IMR-90 (cell line): ENCODE data around the gene NUDCD3. TPM values are rescaled to one million over a fixed set of nuclear protein-coding genes. Genes with fewer than 3 reads are reported as not detected.

Experiments
- ATAC-seq: fragments of 200-7000 bp; cut with Tn5 transposase; 2 replicates; pipeline ENCODE4 v1.9.1; 2020; ENCODE audit warnings: low read depth, mild to moderate bottlenecking, moderate library complexity
- BruUV-seq: library from RNA; stranded (reverse); fragments of 400-500 nt; replicated peaks from 2 replicates; lab custom pipeline; 2021; lab: Mats Ljungman, UMichigan
- CTCF ChIA-PET: fragments of 300-600 bp; formaldehyde crosslinking; extraction: SDS; loops from one replicate; lab custom pipeline; 2021; ENCODE audit warnings: antibody characterized with exemption; lab: Yijun Ruan, JAX
- POLR2A ChIA-PET: fragments of 300-600 bp; sonication (Branson Sonifier 250); formaldehyde crosslinking; loops from one replicate; lab custom pipeline; 2022; ENCODE audit warnings: antibody characterized with exemption; ENCODE audit not compliant: unreplicated experiment; lab: Charles Lee
- DNase-seq: peaks from one replicate; pipeline ENCODE4 v3.0.0; 2013
- H2AFZ ChIP-seq: replicated peaks from 2 replicates; pipeline ENCODE3; 2013; ENCODE audit warnings: low read length, mild to moderate bottlenecking; ENCODE audit not compliant: poor library complexity
- H2AK5ac ChIP-seq: 2 replicates; pipeline ENCODE4 v1.6.1; 2013; ENCODE audit warnings: low read depth, low read length, inconsistent platforms
- H2AK9ac ChIP-seq: replicated peaks from 2 replicates; pipeline ENCODE3; 2013; ENCODE audit warnings: mild to moderate bottlenecking, low read depth, low read length, moderate library complexity; ENCODE audit not compliant: poor library complexity
- H2BK120ac ChIP-seq: 2 replicates; pipeline ENCODE4 v1.6.1; 2013; ENCODE audit warnings: low read depth, low read length, inconsistent platforms
- H2BK15ac ChIP-seq: 3 replicates; pipeline ENCODE4 v1.6.1; 2013; ENCODE audit warnings: low read depth, low read length, inconsistent platforms
- H2BK20ac ChIP-seq: 2 replicates; pipeline ENCODE4 v1.6.1; 2013; ENCODE audit warnings: low read depth, mild to moderate bottlenecking, inconsistent platforms, low read length, moderate library complexity
- H2BK5ac ChIP-seq: 2 replicates; pipeline ENCODE4 v1.6.1; 2013; ENCODE audit warnings: mild to moderate bottlenecking, low read depth, low read length, inconsistent platforms; ENCODE audit not compliant: poor library complexity, severe bottlenecking
- H3K14ac ChIP-seq: replicated peaks from 2 replicates; pipeline ENCODE4 v1.6.1; 2013; ENCODE audit warnings: low read depth, low read length, inconsistent platforms
- H3K18ac ChIP-seq: 2 replicates; pipeline ENCODE4 v1.6.1; 2013; ENCODE audit warnings: low read depth, low read length, control low read depth
- H3K23ac ChIP-seq: 2 replicates; pipeline ENCODE4 v1.6.1; 2013; ENCODE audit warnings: low read depth, low read length, inconsistent platforms
- H3K27ac ChIP-seq: 2 replicates; pipeline ENCODE4 v1.5.1; 2013; ENCODE audit warnings: mild to moderate bottlenecking, control low read depth, low read length; ENCODE audit not compliant: insufficient read depth
- H3K27me3 ChIP-seq: 2 replicates; pipeline ENCODE4 v1.6.1; 2013; ENCODE audit warnings: low read length; ENCODE audit not compliant: control insufficient read depth, insufficient read depth
- H3K36me3 ChIP-seq: 2 replicates; pipeline ENCODE4 v1.6.1; 2013; ENCODE audit warnings: low read length, mixed read lengths; ENCODE audit not compliant: control insufficient read depth, insufficient read depth
- H3K4ac ChIP-seq: 2 replicates; pipeline ENCODE4 v1.6.1; 2013; ENCODE audit warnings: low read depth, low read length, inconsistent platforms
- H3K4me1 ChIP-seq: 2 replicates; pipeline ENCODE4 v1.6.1; 2013; ENCODE audit warnings: low read length, mixed read lengths; ENCODE audit not compliant: control insufficient read depth, insufficient read depth
- H3K4me2 ChIP-seq: 2 replicates; pipeline ENCODE4 v1.6.1; 2013; ENCODE audit warnings: low read depth, mild to moderate bottlenecking, control low read depth, low read length, moderate library complexity
- H3K4me3 ChIP-seq: 2 replicates; pipeline ENCODE4 v1.5.1; 2013; ENCODE audit warnings: low read depth, mild to moderate bottlenecking, control low read depth, low read length, moderate library complexity; ENCODE audit not compliant: insufficient read depth
- H3K56ac ChIP-seq: 2 replicates; pipeline ENCODE4 v1.6.1; 2013; ENCODE audit warnings: low read length, inconsistent platforms; ENCODE audit not compliant: insufficient read depth; ENCODE audit errors: extremely low read depth
- H3K79me1 ChIP-seq, 2 experiments: 2 replicates each; pipeline ENCODE4 v1.6.1; 2013; ENCODE audit warnings: low read length in 2 of 2, inconsistent platforms in 1 of 2, low read depth in 1 of 2
- H3K9ac ChIP-seq: 2 replicates; pipeline ENCODE4 v1.6.1; 2013; ENCODE audit warnings: low read depth, low read length, control low read depth
- H3K9me1 ChIP-seq: 2 replicates; pipeline ENCODE4 v1.6.1; 2013; ENCODE audit warnings: low read length, inconsistent platforms; ENCODE audit not compliant: insufficient read depth
- H3K9me3 ChIP-seq: 2 replicates; pipeline ENCODE4 v1.6.1; 2013; ENCODE audit warnings: low read length; ENCODE audit not compliant: control insufficient read depth, insufficient read depth
- H4K20me1 ChIP-seq: 2 replicates; pipeline ENCODE4 v1.6.1; 2013; ENCODE audit warnings: low read length, inconsistent platforms; ENCODE audit not compliant: insufficient read depth
- H4K5ac ChIP-seq: 2 replicates; pipeline ENCODE4 v1.6.1; 2013; ENCODE audit warnings: mild to moderate bottlenecking, low read depth, low read length, control low read depth
- H4K8ac ChIP-seq, 2 experiments: 2 replicates each; pipeline ENCODE4 v1.6.1; 2013; ENCODE audit warnings: low read depth in 2 of 2, low read length in 2 of 2, control low read depth in 1 of 2, inconsistent platforms in 1 of 2
- H4K91ac ChIP-seq: 2 replicates; pipeline ENCODE4 v1.6.1; 2013; ENCODE audit warnings: low read depth, low read length, inconsistent platforms; ENCODE audit not compliant: insufficient read depth
- BHLHE40 ChIP-seq: fragments of 150-350 bp; IDR thresholded peaks from 2 replicates; pipeline ENCODE4 v1.6.1; 2016; ENCODE audit warnings: mild to moderate bottlenecking, low read depth, low read length
- CEBPB ChIP-seq: IDR thresholded peaks from 2 replicates; pipeline ENCODE4 v1.6.1; 2012; ENCODE audit warnings: low read depth, low read length, improper control_type of control experiment
- CHD1 ChIP-seq: IDR thresholded peaks from 2 replicates; pipeline ENCODE4 v1.6.1; 2012; ENCODE audit warnings: low read depth, low read length, improper control_type of control experiment
- CTCF ChIP-seq: conservative IDR thresholded peaks from 2 replicates; pipeline ENCODE4 v1.5.1; 2012; ENCODE audit warnings: mild to moderate bottlenecking, low read depth, low read length, improper control_type of control experiment
- ELK1 ChIP-seq: fragments of 150-350 bp; IDR thresholded peaks from 2 replicates; pipeline ENCODE4 v1.6.1; 2016; ENCODE audit warnings: low read depth, mild to moderate bottlenecking, low read length, moderate library complexity, borderline replicate concordance
- FOS ChIP-seq: fragments of 150-350 bp; IDR thresholded peaks from 2 replicates; pipeline ENCODE4 v1.6.1; 2016; ENCODE audit warnings: low read depth, low read length
- MAFK ChIP-seq: IDR thresholded peaks from 2 replicates; pipeline ENCODE4 v1.6.1; 2012; ENCODE audit warnings: low read depth, low read length, improper control_type of control experiment
- MAZ ChIP-seq: IDR thresholded peaks from 2 replicates; pipeline ENCODE4 v1.6.1; 2012; ENCODE audit warnings: low read depth, mild to moderate bottlenecking, low read length, improper control_type of control experiment, moderate library complexity, borderline replicate concordance
- MXI1 ChIP-seq: IDR thresholded peaks from 2 replicates; pipeline ENCODE4 v1.6.1; 2012; ENCODE audit warnings: low read depth, mild to moderate bottlenecking, low read length, moderate library complexity, borderline replicate concordance
- NFE2L2 ChIP-seq: fragments of 150-350 bp; IDR thresholded peaks from 2 replicates; pipeline ENCODE4 v1.6.1; 2016; ENCODE audit warnings: low read depth, mild to moderate bottlenecking, low read length
- POLR2A ChIP-seq: IDR thresholded peaks from 2 replicates; pipeline ENCODE4 v1.6.1; 2012; ENCODE audit warnings: mild to moderate bottlenecking, low read depth, low read length
- RAD21 ChIP-seq: IDR thresholded peaks from 2 replicates; pipeline ENCODE4 v1.6.1; 2012; ENCODE audit warnings: low read length, improper control_type of control experiment
- RCOR1 ChIP-seq: IDR thresholded peaks from 2 replicates; pipeline ENCODE4 v1.6.1; 2012; ENCODE audit warnings: mild to moderate bottlenecking, low read length, improper control_type of control experiment; ENCODE audit not compliant: insufficient replicate concordance
- RFX5 ChIP-seq: IDR thresholded peaks from 2 replicates; pipeline ENCODE4 v1.8.0; 2012; ENCODE audit warnings: low read depth, mild to moderate bottlenecking, low read length, moderate library complexity
- SMC3 ChIP-seq: fragments of 150-350 bp; IDR thresholded peaks from 2 replicates; pipeline ENCODE4 v1.6.1; 2016; ENCODE audit warnings: low read depth, mild to moderate bottlenecking, antibody characterized with exemption, low read length, moderate library complexity
- USF2 ChIP-seq: fragments of 150-350 bp; IDR thresholded peaks from 2 replicates; pipeline ENCODE4 v1.6.1; 2017; ENCODE audit warnings: mild to moderate bottlenecking, antibody characterized with exemption, low read length, low read depth
- WGBS, 2 experiments: methylation state at CpG; one replicate each; pipeline versions ENCODE4 v1.1.5 to v1.1.7; 2013; ENCODE audit warnings: missing lambda C conversion rate in 2 of 2; ENCODE audit not compliant: insufficient read length in 1 of 2; ENCODE audit errors: extremely low coverage in 2 of 2; 5-methylcytosine and 5-hydroxymethylcytosine counted together
- dilution Hi-C: fragments of 300-500 bp; cut with HindIII; formaldehyde crosslinking; loops from one replicate; pipeline ENCODE4 v1.14.3; 2018; ENCODE audit warnings: low sequenced_read_pairs; ENCODE audit not compliant: unreplicated experiment
- in situ Hi-C: fragments of 300-500 bp; cut with MboI; formaldehyde crosslinking; loops from 3 replicates; pipeline ENCODE4 v1.14.3; 2019; ENCODE audit warnings: low sequenced_read_pairs, inconsistent platforms, mixed read lengths
- intact Hi-C: fragments of 100-400 bp; cut with micrococcal nuclease; formaldehyde crosslinking; loops from 2 replicates; pipeline ENCODE4 v1.10.0; 2022
- polyA plus RNA-seq, 3 experiments: library from polyadenylated mRNA; depleted of rRNA; stranded (reverse); fragments of >200 nt; gene quantifications; 2 replicates each; pipeline ENCODE4 v1.2.3, GENCODE V29; 2012; ENCODE audit warnings: low replicate concordance in 1 of 3
- total RNA-seq: library from RNA; depleted of rRNA; stranded (reverse); fragments of >200 nt; gene quantifications from 2 replicates; pipeline ENCODE4 v1.2.3, GENCODE V29; 2012

NUDCD3 gene
- total and polyA plus RNA-seq, 2 of the 4 experiments (the other 2 are of a cell fraction) = 49.5 to 76.0 TPM

GRCh38 chr7:44537442-44537841, 47.0 kb upstream of the NUDCD3 start:
- H2AK9ac ChIP-seq = no peak overlapping the region
- H4K20me1 ChIP-seq = no peaks in the 10 kb centered on the region
- no peak overlapping the region for H4K5ac ChIP-seq
- no peak overlapping the region for H3K27ac ChIP-seq
- H3K4me1 ChIP-seq = peaks cover 16% of the 10 kb centered on the region
- WGBS, 2 experiments = 100% methylated on average over 2 of the region's 6 CpGs; no CpG with 5 or more reads in 1 of the 2 experiments
- H3K36me3 ChIP-seq = no peaks in the 10 kb centered on the region
- H2BK5ac ChIP-seq = no peak overlapping the region
- H3K23ac ChIP-seq = no peak overlapping the region
- BruUV-seq = no TSS peak
- ATAC-seq = no peak
- H4K91ac ChIP-seq = no peak overlapping the region
- intact Hi-C loops (no loop called here), dilution Hi-C loops (no loop called here), in situ Hi-C loops (no loop called here)
- no peak overlapping the region for H3K14ac ChIP-seq
- no peaks in the 10 kb centered on the region for H3K27me3 ChIP-seq
- TF ChIP-seq USF2 = no peak
- no peak for TF ChIP-seq POLR2A
- TF ChIP-seq RAD21 = no peak
- no peak for TF ChIP-seq CTCF
- no peak for TF ChIP-seq CEBPB
- TF ChIP-seq ELK1 = no peak
- TF ChIP-seq SMC3 = no peak
- no peak for TF ChIP-seq BHLHE40
- TF ChIP-seq RFX5 = no peak
- no peak for TF ChIP-seq MAZ
- TF ChIP-seq FOS = no peak
- TF ChIP-seq RCOR1 = no peak
- no peak for TF ChIP-seq MAFK
- TF ChIP-seq MXI1 = no peak
- TF ChIP-seq NFE2L2 = no peak
- TF ChIP-seq CHD1 = no peak
- no peak for DNase-seq
- POLR2A ChIA-PET = no interaction called here
- CTCF ChIA-PET = no interaction called here
- no peak overlapping the region for H3K4ac ChIP-seq
- H3K4me2 ChIP-seq = no peak overlapping the region
- no peak overlapping the region for H2AFZ ChIP-seq
- H3K9me1 ChIP-seq = peaks cover 24% of the 10 kb centered on the region
- H2BK15ac ChIP-seq = no peak overlapping the region
- no peak overlapping the region for H3K4me3 ChIP-seq
- no peak overlapping the region for H3K9ac ChIP-seq
- H2AK5ac ChIP-seq = no peak overlapping the region
- H2BK120ac ChIP-seq = no peak overlapping the region
- no peak overlapping the region for H4K8ac ChIP-seq
- H3K79me1 ChIP-seq = no peaks in the 10 kb centered on the region
- H3K9me3 ChIP-seq = no peaks in the 10 kb centered on the region
- no peak overlapping the region for H3K56ac ChIP-seq
- H3K18ac ChIP-seq = no peak overlapping the region
- no peak overlapping the region for H2BK20ac ChIP-seq
